ENCODE data around the gene C5orf24. TPM values are rescaled to one million over a fixed set of nuclear protein-coding genes. Genes with fewer than 3 reads are reported as not detected.

Gene C5orf24
- total RNA-seq, 1 experiment from 2014 or later, result 18.2 TPM

DNA sequence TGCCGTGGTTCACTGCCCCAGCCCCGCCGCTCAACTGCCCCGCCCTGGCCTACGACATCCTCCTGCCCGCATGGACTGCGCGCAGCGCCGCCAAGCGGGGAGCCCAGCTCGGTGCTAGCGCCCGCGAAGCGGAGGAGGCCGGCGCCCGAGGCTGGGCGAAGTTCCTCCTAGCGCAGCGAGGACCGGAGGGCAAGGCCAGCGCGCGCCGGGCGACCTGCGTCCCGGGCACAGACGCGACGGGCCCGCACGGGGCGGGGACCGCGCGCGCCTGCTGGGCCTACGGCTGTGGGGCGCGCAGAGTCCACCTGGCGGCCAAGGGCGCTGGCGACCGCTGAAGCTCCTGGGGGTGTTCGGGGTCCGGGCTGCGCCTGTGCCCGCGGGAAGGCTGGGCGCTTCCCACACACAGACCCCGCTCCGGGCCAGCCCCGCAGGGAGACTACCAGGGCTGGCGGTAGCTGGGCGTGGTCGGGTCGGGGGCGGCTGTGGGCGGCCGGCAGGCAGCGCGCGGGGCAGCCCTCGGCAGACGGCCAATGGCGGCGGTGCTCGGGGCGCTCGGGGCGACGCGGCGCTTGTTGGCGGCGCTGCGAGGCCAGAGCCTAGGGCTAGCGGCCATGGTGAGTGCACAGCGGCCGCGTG, 59.0 kb downstream of the C5orf24 start, which contains the start of gene PCBD2:
Gene PCBD2 (plus strand): TSS at position 522 of the 636 bp plus-strand sequence. CDS start 9 bp downstream, at position 531.
- CTCF ChIA-PET, result no interaction called here
- Histone ChIP-seq H3K9me3 (ENCODE audit: low read length) (no peaks in the 10 kb centered on the region), H3K4me1 (ENCODE audit: insufficient read depth, low read length) (peaks cover 6% of the 10 kb centered on the region; the same call in 1 of the 2 replicates), H3K9me2 (replicated peaks; ENCODE audit: low read length) (no peaks in the 10 kb centered on the region), H3K27ac (ENCODE audit: low read length) (peak within 1 kb of the TSS; percentile 89), H4K20me1 (ENCODE audit: low read length) (no peaks in the 10 kb centered on the region), H3F3A (ENCODE audit: low read length, unreplicated experiment) (no peaks in the 10 kb centered on the region), H2AFZ (ENCODE audit: low read length) (peak within 1 kb of the TSS; percentile 88), H3K9ac (ENCODE audit: low read length) (peak within 1 kb of the TSS; percentile 95), H3K27me3 (ENCODE audit: low read length) (no peaks in the 10 kb centered on the region), H3K79me2 (ENCODE audit: low read length) (peaks cover 9% of the 10 kb centered on the region), H3K4me3 (ENCODE audit: low read length) (peak within 1 kb of the TSS; percentile 90), H3K36me3 (ENCODE audit: low read depth, low read length) (no peaks in the 10 kb centered on the region; the same call in 1 of the 2 replicates), H3K4me2 (ENCODE audit: low read length) (peak within 1 kb of the TSS; percentile 91)
- BruUV-seq (replicated peaks), result no TSS peak
- intact Hi-C loops (cut with micrococcal nuclease), result loop anchor here (1.0 to 10.0 kb wide), 5 partner anchors 29 to 430 kb away; partner anchors contain the start of gene CAMLG
- ATAC-seq (peak; percentile 86), DNase-seq (peak; percentile 92)
- POLR2A ChIA-PET (ENCODE audit: unreplicated experiment), result interaction anchor here (0.6 kb wide), 1 partner anchor 157 kb away, joined by 7 read pairs; no protein-coding TSS in a partner anchor
- TF ChIP-seq EZH2phosphoT487 (IDR thresholded peaks at IDR 0.05; ENCODE audit: borderline replicate concordance, low read length), result no peak
- TF ChIP-seq, protein P1, sequence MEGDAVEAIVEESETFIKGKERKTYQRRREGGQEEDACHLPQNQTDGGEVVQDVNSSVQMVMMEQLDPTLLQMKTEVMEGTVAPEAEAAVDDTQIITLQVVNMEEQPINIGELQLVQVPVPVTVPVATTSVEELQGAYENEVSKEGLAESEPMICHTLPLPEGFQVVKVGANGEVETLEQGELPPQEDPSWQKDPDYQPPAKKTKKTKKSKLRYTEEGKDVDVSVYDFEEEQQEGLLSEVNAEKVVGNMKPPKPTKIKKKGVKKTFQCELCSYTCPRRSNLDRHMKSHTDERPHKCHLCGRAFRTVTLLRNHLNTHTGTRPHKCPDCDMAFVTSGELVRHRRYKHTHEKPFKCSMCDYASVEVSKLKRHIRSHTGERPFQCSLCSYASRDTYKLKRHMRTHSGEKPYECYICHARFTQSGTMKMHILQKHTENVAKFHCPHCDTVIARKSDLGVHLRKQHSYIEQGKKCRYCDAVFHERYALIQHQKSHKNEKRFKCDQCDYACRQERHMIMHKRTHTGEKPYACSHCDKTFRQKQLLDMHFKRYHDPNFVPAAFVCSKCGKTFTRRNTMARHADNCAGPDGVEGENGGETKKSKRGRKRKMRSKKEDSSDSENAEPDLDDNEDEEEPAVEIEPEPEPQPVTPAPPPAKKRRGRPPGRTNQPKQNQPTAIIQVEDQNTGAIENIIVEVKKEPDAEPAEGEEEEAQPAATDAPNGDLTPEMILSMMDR (conservative IDR thresholded peaks at IDR 0.05; ENCODE audit: low read depth, low read length), result peak; percentile 67

DNA sequence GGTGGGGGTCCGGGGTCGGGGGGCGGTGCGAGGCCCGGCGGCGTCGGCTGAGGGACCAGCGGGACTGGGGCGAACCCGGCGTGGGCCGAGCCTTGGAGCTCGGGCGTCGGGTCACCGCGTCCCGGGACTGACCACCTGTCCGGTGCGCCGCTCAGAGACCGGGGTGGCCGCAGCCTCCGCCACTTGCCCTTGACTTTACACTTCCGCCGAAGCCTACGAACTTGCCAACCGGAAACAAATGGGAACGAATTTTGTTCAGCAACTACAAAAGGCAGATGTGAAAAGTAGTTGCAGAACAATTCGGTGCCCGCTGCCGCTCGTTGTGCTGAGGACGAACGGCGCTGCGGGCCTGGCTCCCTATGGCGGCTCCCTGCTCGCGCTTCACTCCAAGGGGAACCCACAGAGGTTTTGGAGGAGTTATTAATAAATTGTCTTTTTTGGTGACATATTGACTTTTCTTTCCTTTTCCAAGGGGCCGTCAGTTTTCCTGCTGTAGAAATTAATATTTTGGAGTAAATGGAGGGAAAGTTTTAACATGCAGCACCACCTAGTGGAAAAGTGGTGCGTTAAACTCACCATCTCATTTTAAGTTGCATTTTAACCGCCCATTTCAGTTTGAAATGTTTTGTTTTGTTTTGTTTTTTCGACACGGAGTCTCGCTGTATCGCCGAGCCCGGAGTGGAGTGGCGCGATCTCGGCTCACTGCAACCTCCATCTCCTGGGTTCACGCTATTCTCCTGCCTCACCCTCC, 59.7 kb downstream of the C5orf24 start:
- Histone ChIP-seq H3K4me3 (ENCODE audit: low read length) (peak overlapping the region; percentile 90), H3K36me3 (ENCODE audit: low read depth, low read length) (no peaks in the 10 kb centered on the region; the same call in 1 of the 2 replicates), H2AFZ (ENCODE audit: low read length) (peak overlapping the region; percentile 88), H3K4me1 (ENCODE audit: insufficient read depth, low read length) (peaks cover 6% of the 10 kb centered on the region; the same call in 1 of the 2 replicates), H3K79me2 (ENCODE audit: low read length) (peaks cover 9% of the 10 kb centered on the region), H3K9me3 (ENCODE audit: low read length) (no peaks in the 10 kb centered on the region), H3K27me3 (ENCODE audit: low read length) (no peaks in the 10 kb centered on the region), H3K27ac (ENCODE audit: low read length) (peak overlapping the region; percentile 89), H3K9ac (ENCODE audit: low read length) (peak overlapping the region; percentile 95), H3K4me2 (ENCODE audit: low read length) (peak overlapping the region; percentile 91), H3F3A (ENCODE audit: low read length, unreplicated experiment) (no peaks in the 10 kb centered on the region), H3K9me2 (replicated peaks; ENCODE audit: low read length) (no peaks in the 10 kb centered on the region), H4K20me1 (ENCODE audit: low read length) (no peaks in the 10 kb centered on the region)
- DNase-seq, result peak; percentile 70
- ATAC-seq, result peak; percentile 45; the same call in 1 of the 2 replicates
- TF ChIP-seq, protein P1 (conservative IDR thresholded peaks at IDR 0.05; ENCODE audit: low read depth, low read length), result peak; percentile 71
- no peak for TF ChIP-seq EZH2 (IDR thresholded peaks at IDR 0.05; ENCODE audit: low read length, unreplicated experiment)
- CTCF ChIA-PET, result no interaction called here
- intact Hi-C loops (cut with micrococcal nuclease), result loop anchor here (1.0 to 10.0 kb wide), 4 partner anchors 30 to 429 kb away; partner anchors contain the start of gene CAMLG
- TSS peak; percentile 66 for BruUV-seq (replicated peaks)
- POLR2A ChIA-PET (ENCODE audit: unreplicated experiment), result no interaction called here

Measured in PC-3 (cell line).